Stimulated activated CD8-positive, alpha-beta memory T cell treated with anti-CD3 and anti-CD28 coated beads, Interleukin-12 subunit alpha, Interleukin-12 subunit beta, amount 100 ng/mL, for 4 hours (primary cell): ENCODE data around the gene UBE3C.
"Not testable (repeated sequence)": the region's sequence is repeated elsewhere in the genome, so short reads cannot be mapped to it uniquely, and the experiment has no call there.

ENCODE experiments used
- DNase-seq: peaks from one replicate; pipeline ENCODE4 v3.0.0-alpha.2; 2020; ENCODE audit warnings: low read depth

Gene UBE3C

GRCh38 chr7:157235357-157236333 is 96.9 kb downstream of the UBE3C start:
- DNase-seq = no peak

GRCh38 chr7:157238087-157238486 is 99.4 kb downstream of the UBE3C start:
- DNase-seq = no peak

- no peak for DNase-seq
Measured at GRCh38 chr7:157239571-157240270, 101.0 kb downstream of the UBE3C start.

GRCh38 chr7:157241631-157242030 is 102.9 kb downstream of the UBE3C start:
- no peak for DNase-seq

- no peak for DNase-seq
Measured at GRCh38 chr7:157244516-157245294, 106.0 kb downstream of the UBE3C start.

GRCh38 chr7:157246052-157246451 is 107.3 kb downstream of the UBE3C start:
- no peak for DNase-seq

GRCh38 chr7:157248659-157249058 is 109.9 kb downstream of the UBE3C start:
- no peak for DNase-seq

- no peak for DNase-seq
Measured at GRCh38 chr7:157250605-157251228, 112.0 kb downstream of the UBE3C start.

- DNase-seq = not testable (repeated sequence)
Measured at GRCh38 chr7:157251817-157252216, 113.1 kb downstream of the UBE3C start.

GRCh38 chr7:157253850-157254249 is 115.1 kb downstream of the UBE3C start:
- DNase-seq = no peak

GRCh38 chr7:157254781-157255180 is 116.1 kb downstream of the UBE3C start:
- not testable (repeated sequence) for DNase-seq

GRCh38 chr7:157255201-157255606 is 116.5 kb downstream of the UBE3C start:
- no peak for DNase-seq

GRCh38 chr7:157263156-157263555 is 124.4 kb downstream of the UBE3C start:
- no peak for DNase-seq

GRCh38 chr7:157265051-157265450 is 126.3 kb downstream of the UBE3C start:
- DNase-seq = no peak

GRCh38 chr7:157266272-157266671 is 127.5 kb downstream of the UBE3C start:
- no peak for DNase-seq

GRCh38 chr7:157267516-157267915 is 128.8 kb downstream of the UBE3C start:
- DNase-seq = no peak

- DNase-seq = no peak
Measured at GRCh38 chr7:157267956-157268355, 129.2 kb downstream of the UBE3C start.

- no peak for DNase-seq
Measured at GRCh38 chr7:157268540-157268939, 129.8 kb downstream of the UBE3C start.

GRCh38 chr7:157269341-157270059 is 130.8 kb downstream of the UBE3C start:
- no peak for DNase-seq

- no peak for DNase-seq
Measured at GRCh38 chr7:157270060-157270444, 131.3 kb downstream of the UBE3C start.

- no peak for DNase-seq
Measured at GRCh38 chr7:157271315-157271990, 132.7 kb downstream of the UBE3C start.
